Subcutaneous adipose tissue (tissue), 4 donors: ENCODE measurements around the gene RANBP6. TPM values are rescaled to one million over a fixed set of nuclear protein-coding genes. Genes with fewer than 3 reads are reported as not detected.

ENCODE experiments used
- CTCF ChIP-seq: fragments of 450-650 bp; IDR thresholded peaks from one replicate; pipeline ENCODE4 v1.5.1; 2016; ENCODE audit warnings: low read depth, mild to moderate bottlenecking, control low read depth, antibody characterized with exemption, moderate library complexity
- total RNA-seq, 4 donors: library from RNA; depleted of rRNA; stranded (reverse); fragments of >200 nt; gene quantifications; one replicate each; pipeline ENCODE4 v1.1.0, GENCODE V29; 2016

Gene RANBP6
- total RNA-seq, 4 donors from 2014 or later: 10.4 to 24.3 (median 14.8) TPM

- TF ChIP-seq CTCF: no peak
Measured at GRCh38 chr9:6006749-6007057, 8.7 kb downstream of the RANBP6 start.

GRCh38 chr9:6000955-6001354 lies 14.5 kb downstream of the RANBP6 start:
- no peak for TF ChIP-seq CTCF

DNA sequence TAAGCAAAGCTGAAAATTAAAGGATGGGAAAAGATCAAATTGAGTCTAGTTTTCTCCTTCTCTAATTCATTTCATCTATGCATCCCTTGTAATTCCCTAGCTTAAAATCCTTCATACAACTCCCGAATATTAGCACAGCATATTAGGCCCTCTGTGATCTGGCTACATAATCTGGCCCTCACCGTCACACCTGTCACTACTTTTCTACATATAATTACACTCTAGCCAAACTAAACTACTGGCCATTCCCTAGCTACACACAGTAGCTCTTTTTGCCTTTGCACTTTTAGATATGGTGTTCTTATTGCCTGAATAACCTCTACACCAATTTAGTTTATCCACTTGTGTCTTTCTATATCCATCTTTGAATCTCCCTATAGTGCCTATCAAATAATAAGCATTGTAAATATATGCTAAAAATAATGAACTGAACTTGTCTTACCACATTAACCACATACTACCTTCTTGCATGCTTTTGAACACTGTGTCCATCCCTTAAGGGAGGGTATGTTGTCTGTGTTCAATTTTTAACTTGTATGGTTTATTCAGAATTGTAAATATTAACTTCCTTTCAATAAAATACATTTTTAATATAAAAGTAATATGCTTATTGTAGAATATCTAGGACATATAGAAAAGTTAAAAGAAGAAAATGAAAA lies 15.9 kb downstream of the RANBP6 start:
- no peak for TF ChIP-seq CTCF

- TF ChIP-seq CTCF: no peak
Measured at GRCh38 chr9:5994493-5994892, 20.9 kb downstream of the RANBP6 start.

DNA sequence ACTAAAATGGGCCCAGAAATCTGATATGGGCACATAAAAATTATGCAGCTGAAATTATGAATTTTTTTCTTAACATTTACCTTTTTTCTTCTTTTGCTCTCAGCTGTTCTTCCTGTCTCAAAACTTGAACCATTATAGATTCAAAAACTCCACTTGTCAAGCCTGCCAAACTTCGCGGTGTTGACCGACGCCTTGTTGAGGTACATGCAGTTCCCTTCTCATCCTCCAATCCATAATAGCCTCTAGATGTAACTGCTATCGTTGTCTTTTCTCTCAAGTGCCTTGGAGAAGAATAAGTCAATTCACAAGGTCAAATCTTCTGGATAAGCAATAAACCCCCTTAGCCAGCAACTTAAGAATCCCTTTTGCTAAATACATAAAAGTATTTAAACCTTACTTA lies 27.2 kb downstream of the RANBP6 start:
- no peak for TF ChIP-seq CTCF

- TF ChIP-seq CTCF: no peak
Measured at GRCh38 chr9:5983042-5983441, 32.4 kb downstream of the RANBP6 start.

DNA sequence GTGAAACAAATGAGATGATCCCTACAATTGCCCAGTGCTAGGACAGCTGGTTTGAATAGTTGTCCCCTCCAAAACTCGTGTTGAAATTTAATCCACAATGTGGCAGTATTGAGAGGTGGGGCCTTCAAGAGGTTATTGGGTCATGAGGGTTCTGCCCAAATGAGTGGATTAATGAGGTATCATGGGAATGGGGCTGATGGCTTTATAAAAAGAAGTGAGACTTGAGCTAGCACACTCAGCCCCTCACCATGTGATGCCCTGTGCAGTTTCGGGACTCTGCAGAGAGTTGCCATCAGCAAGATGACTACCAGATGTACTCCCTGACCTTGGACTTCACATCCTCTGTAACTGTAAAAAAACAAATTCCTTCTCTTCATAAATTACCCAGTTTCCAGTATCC lies 33.1 kb downstream of the RANBP6 start:
- no peak for TF ChIP-seq CTCF
